B cell (primary cell): ENCODE data around the gene CLRN1. TPM values are rescaled to one million over a fixed set of nuclear protein-coding genes. Genes with fewer than 3 reads are reported as not detected.

ENCODE experiments used
- ATAC-seq: fragments of 200-7000 bp; cut with Tn5 transposase; one replicate; pipeline ENCODE4 v1.10.0; 2021; ENCODE audit warnings: low read depth, mild to moderate bottlenecking, moderate number of reproducible peaks, moderate library complexity
- CTCF ChIA-PET: fragments of 350-600 bp; sonication (Branson Sonifier 250); formaldehyde crosslinking; loops from one replicate; lab custom pipeline; 2021; ENCODE audit warnings: antibody characterized with exemption, inconsistent platforms; lab: Charles Lee
- POLR2A ChIA-PET: fragments of 350-600 bp; sonication (Branson Sonifier 250); formaldehyde crosslinking; loops from one replicate; lab custom pipeline; 2021; ENCODE audit warnings: antibody characterized with exemption; lab: Charles Lee
- DNase-seq: peaks from one replicate; pipeline ENCODE4 v3.0.0; 2013
- H2AFZ ChIP-seq: 2 replicates; pipeline ENCODE4 v1.6.1; 2012; ENCODE audit warnings: mild to moderate bottlenecking, low read depth, low read length; ENCODE audit not compliant: insufficient read depth, poor library complexity, severe bottlenecking
- H3K27ac ChIP-seq, 2 donors: 1 replicate in 1 of 2; 2 replicates in 1 of 2; pipeline ENCODE4 v1.5.1; 2012 to 2013; ENCODE audit warnings: low read length in 2 of 2, mild to moderate bottlenecking in 2 of 2, moderate library complexity in 1 of 2
- H3K27me3 ChIP-seq, 4 experiments: fragments of 200-600 bp in 1 of 4; sonication (generic) in 1 of 4; replicated peaks in 1 of 4; 1 replicate in 2 of 4; 2 replicates in 2 of 4; pipeline versions ENCODE4 v1.6.1 to v1.7.0; 2013 to 2016; ENCODE audit warnings: low read length in 3 of 4, mild to moderate bottlenecking in 2 of 4, mixed read lengths in 1 of 4, moderate library complexity in 1 of 4; ENCODE audit not compliant: insufficient read depth in 4 of 4, control insufficient read depth in 3 of 4; ENCODE audit errors: control extremely low read depth in 1 of 4
- H3K36me3 ChIP-seq, 2 experiments: replicated peaks in 1 of 2; 1 replicate in 1 of 2; 2 replicates in 1 of 2; pipeline versions ENCODE4 v1.6.1 to v1.7.1; 2013; ENCODE audit warnings: low read length in 1 of 2; ENCODE audit not compliant: insufficient read depth in 2 of 2, control insufficient read depth in 1 of 2; ENCODE audit errors: control extremely low read depth in 1 of 2, extremely low read depth in 1 of 2
- H3K4me1 ChIP-seq, 2 donors: fragments of 200-600 bp in 1 of 2; sonication (generic) in 1 of 2; 1 replicate in 1 of 2; 2 replicates in 1 of 2; pipeline versions ENCODE4 v1.5.1 to v1.6.1; 2013 to 2017; ENCODE audit warnings: low read length in 2 of 2; ENCODE audit not compliant: control insufficient read depth in 2 of 2, insufficient read depth in 2 of 2
- H3K4me2 ChIP-seq: replicated peaks from 2 replicates; pipeline ENCODE3; 2012; ENCODE audit warnings: mild to moderate bottlenecking, low read depth, low read length; ENCODE audit not compliant: poor library complexity, severe bottlenecking
- H3K4me3 ChIP-seq, 5 experiments: fragments of 200-600 bp in 1 of 5; sonication (generic) in 1 of 5; 1 replicate in 3 of 5; 2 replicates in 2 of 5; pipeline versions ENCODE4 v1.5.1 to v1.7.0; 2011 to 2016; ENCODE audit warnings: low read length in 4 of 5, mild to moderate bottlenecking in 4 of 5, low read depth in 2 of 5, control low read depth in 1 of 5, moderate library complexity in 1 of 5; ENCODE audit not compliant: insufficient read depth in 1 of 5; ENCODE audit errors: control extremely low read depth in 1 of 5, extremely low read depth in 1 of 5
- H3K79me2 ChIP-seq: fragments of 200-600 bp; sonication (generic); one replicate; pipeline ENCODE4 v1.6.0; 2016; ENCODE audit warnings: low read length; ENCODE audit not compliant: control insufficient read depth, insufficient read depth
- H3K9ac ChIP-seq: fragments of 200-600 bp; sonication (generic); 2 replicates; pipeline ENCODE4 v1.6.1; 2017; ENCODE audit warnings: mild to moderate bottlenecking, low read length, moderate library complexity
- H3K9me3 ChIP-seq, 3 donors: one replicate each; pipeline versions ENCODE4 v1.6.1 to v1.7.1; 2013; ENCODE audit warnings: low read length in 2 of 3; ENCODE audit not compliant: control insufficient read depth in 2 of 3, insufficient read depth in 1 of 3; ENCODE audit errors: control extremely low read depth in 1 of 3
- H4K20me1 ChIP-seq: 2 replicates; pipeline ENCODE4 v1.6.0; 2012; ENCODE audit warnings: mild to moderate bottlenecking, low read length; ENCODE audit not compliant: insufficient read depth, control insufficient read depth, poor library complexity, severe bottlenecking
- H3K27ac Mint-ChIP-seq: one replicate; pipeline ENCODE4 v1.8.0; 2021; ENCODE audit warnings: mixed read lengths
- H3K27me3 Mint-ChIP-seq: one replicate; pipeline ENCODE4 v1.8.0; 2021; ENCODE audit warnings: mixed read lengths
- H3K4me1 Mint-ChIP-seq: one replicate; pipeline ENCODE4 v1.8.0; 2021; ENCODE audit warnings: mixed read lengths
- H3K4me3 Mint-ChIP-seq: one replicate; pipeline ENCODE4 v1.8.0; 2021; ENCODE audit warnings: mixed read lengths
- H3K9me3 Mint-ChIP-seq: one replicate; pipeline ENCODE4 v1.8.0; 2022; ENCODE audit warnings: mixed read lengths; ENCODE audit not compliant: insufficient read depth
- EZH2 ChIP-seq: IDR thresholded peaks from 2 replicates; pipeline ENCODE4 v1.6.1; 2012; ENCODE audit warnings: borderline replicate concordance, low read depth, mild to moderate bottlenecking, moderate library complexity, low read length; ENCODE audit not compliant: insufficient read depth, poor library complexity, severe bottlenecking
- WGBS: methylation state at CpG from one replicate; pipeline ENCODE4 v1.1.5; 2013; ENCODE audit warnings: missing lambda C conversion rate; ENCODE audit not compliant: insufficient coverage; 5-methylcytosine and 5-hydroxymethylcytosine counted together
- intact Hi-C: fragments of 100-400 bp; cut with micrococcal nuclease; formaldehyde crosslinking; loops from one replicate; pipeline ENCODE4 v1.10.0; 2022
- polyA plus RNA-seq: library from polyadenylated mRNA; depleted of rRNA; stranded (reverse); fragments of >200 nt; gene quantifications from 2 replicates; pipeline ENCODE4 v1.2.3, GENCODE V29; 2012
- total RNA-seq, 2 donors: library from RNA; stranded (reverse); fragments of 120-200 nt in 1 of 2; gene quantifications; 1 replicate in 1 of 2; 2 replicates in 1 of 2; pipeline versions ENCODE4 v1.2.3 to v1.2.4, GENCODE V29; 2013 to 2022
- TF ChIP-seq, protein P1 (sequence below): fragments of 200-600 bp; IDR thresholded peaks from one replicate; pipeline ENCODE4 v1.8.0; 2022; ENCODE audit warnings: antibody characterized with exemption, mild to moderate bottlenecking

Gene CLRN1
- total and polyA plus RNA-seq, 2 donors (not counting 1 experiment from before 2014, with no cell fraction given), result not detected

DNA sequence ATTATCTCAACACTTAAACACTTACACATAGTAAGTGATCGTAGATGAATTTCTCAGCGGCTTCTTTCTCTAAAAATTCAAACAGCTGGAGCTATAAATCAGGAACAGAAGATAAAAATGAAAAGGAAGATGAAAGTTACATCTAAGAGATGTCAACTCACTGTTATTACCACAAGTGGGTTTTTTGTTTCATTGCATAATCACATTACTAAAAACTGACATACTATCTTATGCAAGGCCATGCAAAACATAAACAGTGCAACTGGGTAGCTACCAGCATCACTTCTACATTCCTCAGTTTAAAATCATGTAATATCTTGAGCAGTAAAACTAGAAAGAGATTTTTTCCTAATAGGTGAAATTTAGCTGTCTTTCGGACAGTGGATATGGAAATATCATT, 82.2 kb downstream of the CLRN1 start:
- no peak overlapping the region for H3K27ac Mint-ChIP-seq
- H3K27me3 Mint-ChIP-seq, result peaks cover 27% of the 10 kb centered on the region
- Histone ChIP-seq H2AFZ (peak overlapping the region; percentile 39), H3K4me1 (no peaks in the 10 kb centered on the region), H3K36me3 (no peaks in the 10 kb centered on the region), H3K4me3 (no peak overlapping the region), H3K9me3 (peaks cover 0 to 4% (median 0%) of the 10 kb centered on the region in 3 donors), H3K9ac (no peak overlapping the region), H3K4me2 (no peak overlapping the region), H3K27me3 (peaks cover 0 to 6% (median 0%) of the 10 kb centered on the region in 4 experiments), H3K27ac (no peak overlapping the region), H3K79me2 (no peaks in the 10 kb centered on the region), H4K20me1 (no peaks in the 10 kb centered on the region)
- peaks cover 3% of the 10 kb centered on the region for H3K9me3 Mint-ChIP-seq
- no peak overlapping the region for H3K4me3 Mint-ChIP-seq
- ATAC-seq, result no peak
- WGBS, result 100% methylated on average over 1 of the region's 3 CpGs
- no peak for DNase-seq
- intact Hi-C loops, result no loop called here
- no peaks in the 10 kb centered on the region for H3K4me1 Mint-ChIP-seq
- ChIA-PET POLR2A (no interaction called here), CTCF (no interaction called here)
- TF ChIP-seq, protein P1, sequence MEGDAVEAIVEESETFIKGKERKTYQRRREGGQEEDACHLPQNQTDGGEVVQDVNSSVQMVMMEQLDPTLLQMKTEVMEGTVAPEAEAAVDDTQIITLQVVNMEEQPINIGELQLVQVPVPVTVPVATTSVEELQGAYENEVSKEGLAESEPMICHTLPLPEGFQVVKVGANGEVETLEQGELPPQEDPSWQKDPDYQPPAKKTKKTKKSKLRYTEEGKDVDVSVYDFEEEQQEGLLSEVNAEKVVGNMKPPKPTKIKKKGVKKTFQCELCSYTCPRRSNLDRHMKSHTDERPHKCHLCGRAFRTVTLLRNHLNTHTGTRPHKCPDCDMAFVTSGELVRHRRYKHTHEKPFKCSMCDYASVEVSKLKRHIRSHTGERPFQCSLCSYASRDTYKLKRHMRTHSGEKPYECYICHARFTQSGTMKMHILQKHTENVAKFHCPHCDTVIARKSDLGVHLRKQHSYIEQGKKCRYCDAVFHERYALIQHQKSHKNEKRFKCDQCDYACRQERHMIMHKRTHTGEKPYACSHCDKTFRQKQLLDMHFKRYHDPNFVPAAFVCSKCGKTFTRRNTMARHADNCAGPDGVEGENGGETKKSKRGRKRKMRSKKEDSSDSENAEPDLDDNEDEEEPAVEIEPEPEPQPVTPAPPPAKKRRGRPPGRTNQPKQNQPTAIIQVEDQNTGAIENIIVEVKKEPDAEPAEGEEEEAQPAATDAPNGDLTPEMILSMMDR, result no peak
- no peak for TF ChIP-seq EZH2

- ChIA-PET POLR2A (no interaction called here), CTCF (no interaction called here)
- no peak overlapping the region for H3K27ac ChIP-seq
- no peaks in the 10 kb centered on the region for H4K20me1 ChIP-seq
- Mint-ChIP-seq H3K27me3 (peaks cover 28% of the 10 kb centered on the region), H3K9me3 (peaks cover 3% of the 10 kb centered on the region), H3K4me3 (no peak overlapping the region), H3K27ac (no peak overlapping the region), H3K4me1 (no peaks in the 10 kb centered on the region)
- intact Hi-C loops, result no loop called here
- no peak overlapping the region for H3K4me3 ChIP-seq
- no peak overlapping the region for H3K9ac ChIP-seq
- no peaks in the 10 kb centered on the region for H3K36me3 ChIP-seq
- TF ChIP-seq EZH2, result no peak
- TF ChIP-seq, protein P1, result no peak
- H3K27me3 ChIP-seq, result peaks cover 0 to 6% (median 0%) of the 10 kb centered on the region in 4 experiments
- H3K79me2 ChIP-seq, result no peaks in the 10 kb centered on the region
- no peak overlapping the region for H3K4me2 ChIP-seq
- no peak for ATAC-seq
- DNase-seq, result no peak
- no peak overlapping the region for H2AFZ ChIP-seq
- WGBS, result 97% methylated on average over 5 of the region's 6 CpGs
- peaks cover 0 to 4% (median 0%) of the 10 kb centered on the region in 3 donors for H3K9me3 ChIP-seq
- H3K4me1 ChIP-seq, result no peaks in the 10 kb centered on the region
Observed at GRCh38 chr3:150889106-150889505, 83.4 kb downstream of the CLRN1 start.
